K562 (cell line): ENCODE results near the gene PPP1CA. TPM values are rescaled to one million over a fixed set of nuclear protein-coding genes. Genes with fewer than 3 reads are reported as not detected.

Experiments used
- ATF1 ChIP-seq, 2 experiments: fragments of 450-650 bp in 1 of 2; IDR thresholded peaks; 2 replicates each; pipeline ENCODE4 v1.6.1; 2016; ENCODE audit warnings: missing compliant biosample characterization in 1 of 2, missing genetic modification characterization in 1 of 2
- CBFA2T2 ChIP-seq: fragments of 450-650 bp; conservative IDR thresholded peaks from 2 replicates; pipeline ENCODE4 v1.6.1; 2017; ENCODE audit warnings: mild to moderate bottlenecking
- GATA2 ChIP-seq: sonication (generic); formaldehyde crosslinking; IDR thresholded peaks from 2 replicates; pipeline ENCODE4 v1.4.0; 2020; ENCODE audit warnings: mild to moderate bottlenecking, missing genetic modification reagents
- HNRNPL ChIP-seq: fragments of 200-400 bp; formaldehyde crosslinking; IDR thresholded peaks from 2 replicates; pipeline ENCODE4 v1.6.1; 2017; ENCODE audit warnings: low read depth, mild to moderate bottlenecking, low read length
- MEF2A ChIP-seq: IDR thresholded peaks from 2 replicates; pipeline ENCODE4 v1.6.1; 2011; ENCODE audit warnings: low read depth, mild to moderate bottlenecking, low read length, moderate library complexity; ENCODE audit not compliant: control insufficient read depth
- MYBL2 ChIP-seq, 2 experiments: fragments of 450-650 bp in 1 of 2; sonication (generic) in 1 of 2; formaldehyde crosslinking in 1 of 2; IDR thresholded peaks; 2 replicates each; pipeline versions ENCODE4 v1.6.1 to v1.8.1; 2017 to 2022; ENCODE audit warnings: borderline replicate concordance in 1 of 2, inconsistent platforms in 1 of 2, low read depth in 1 of 2, mild to moderate bottlenecking in 1 of 2, missing genetic modification reagents in 1 of 2, moderate library complexity in 1 of 2
- NFE2 ChIP-seq: IDR thresholded peaks from 2 replicates; pipeline ENCODE4 v1.6.1; 2014; ENCODE audit warnings: antibody characterized with exemption, low read depth
- NR1H2 ChIP-seq: sonication (generic); formaldehyde crosslinking; IDR thresholded peaks from 2 replicates; pipeline ENCODE4 v1.4.0; 2020; ENCODE audit warnings: mild to moderate bottlenecking, missing genetic modification reagents
- NR2F6 ChIP-seq: fragments of 450-650 bp; formaldehyde crosslinking; IDR thresholded peaks from 2 replicates; pipeline ENCODE4 v1.4.0; 2020; ENCODE audit warnings: mild to moderate bottlenecking
- PML ChIP-seq: IDR thresholded peaks from 2 replicates; pipeline ENCODE4 v1.6.1; 2012; ENCODE audit warnings: low read length, inconsistent platforms
- POLR2AphosphoS2 ChIP-seq: IDR thresholded peaks from 2 replicates; pipeline ENCODE4 v1.6.1; 2012; ENCODE audit warnings: low read length, improper control_type of control experiment
- POLR3G ChIP-seq: IDR thresholded peaks from 2 replicates; pipeline ENCODE4 v1.6.1; 2011; ENCODE audit not compliant: insufficient read length, insufficient replicate concordance; ENCODE audit errors: extremely low read depth
- SIRT6 ChIP-seq: IDR thresholded peaks from one replicate; pipeline ENCODE4 v1.6.1; 2012; ENCODE audit warnings: low read depth, mild to moderate bottlenecking, control low read depth, inconsistent platforms, low read length, moderate library complexity
- TBP ChIP-seq: optimal IDR thresholded peaks from 2 replicates; pipeline ENCODE3; 2011; ENCODE audit warnings: low read depth, low read length, improper control_type of control experiment
- ZC3H8 ChIP-seq: fragments of 450-650 bp; IDR thresholded peaks from 2 replicates; pipeline ENCODE4 v1.6.1; 2017
- ZEB2 ChIP-seq: fragments of 450-650 bp; IDR thresholded peaks from 2 replicates; pipeline ENCODE4 v1.6.1; 2016
- ZNF121 ChIP-seq: sonication (generic); formaldehyde crosslinking; conservative IDR thresholded peaks from 2 replicates; pipeline ENCODE4 v1.8.0; 2022; ENCODE audit warnings: missing genetic modification reagents
- ZNF124 ChIP-seq: sonication (generic); formaldehyde crosslinking; IDR thresholded peaks from 2 replicates; pipeline ENCODE4 v1.8.1; 2022; ENCODE audit warnings: missing genetic modification reagents
- ZNF175 ChIP-seq: fragments of 200-800 bp; sonication (Bioruptor generic); IDR thresholded peaks from 2 replicates; pipeline ENCODE4 v1.6.1; 2016; ENCODE audit warnings: low read depth, mild to moderate bottlenecking, missing genetic modification characterization, missing compliant biosample characterization
- polyA plus RNA-seq, 8 experiments: library from polyadenylated mRNA; depleted of rRNA in 4 of 8; stranded (reverse) in 5 of 8; unstranded in 3 of 8; fragments of >200 nt; fragmentation: Nextera tagmentation in 2 of 8; fragmentation: Illumina TruSeq in 1 of 8; extraction: Ambion mirVana in 2 of 8; extraction: Trizol in 1 of 8; gene quantifications; 2 replicates each; pipeline versions ENCODE4 v1.2.1 to v1.2.3, GENCODE V29; 2011 to 2014; ENCODE audit warnings: inconsistent platforms in 1 of 8, missing spikeins in 1 of 8
- total RNA-seq, 7 experiments: library from RNA; depleted of rRNA in 6 of 7; stranded (reverse); fragments of >200 nt in 6 of 7; fragmentation: Illumina TruSeq in 2 of 7; extraction: Trizol in 2 of 7; gene quantifications; 2 replicates each; pipeline versions ENCODE4 v1.2.1 to v1.2.3, GENCODE V29; 2011 to 2021; ENCODE audit warnings: low replicate concordance in 1 of 7
- TF ChIP-seq, protein P1 (sequence below), 2 experiments: fragments of 250-450 bp in 1 of 2; fragments of 450-650 bp in 1 of 2; sonication (Bioruptor Pico) in 1 of 2; IDR thresholded peaks; 2 replicates each; pipeline versions ENCODE4 v1.6.1 to v1.8.0; 2016 to 2021; ENCODE audit warnings: mild to moderate bottlenecking in 2 of 2, moderate library complexity in 2 of 2, missing compliant biosample characterization in 1 of 2, missing genetic modification characterization in 1 of 2
- TF ChIP-seq, protein P2 (sequence below), 2 experiments: fragments of 450-650 bp; formaldehyde crosslinking in 1 of 2; IDR thresholded peaks; 2 replicates each; pipeline versions ENCODE4 v1.4.0 to v1.6.1; 2014 to 2020; ENCODE audit warnings: mild to moderate bottlenecking in 2 of 2, borderline replicate concordance in 1 of 2, low read depth in 1 of 2

The PPP1CA gene
- total and polyA plus RNA-seq, 9 of the 15 experiments (the other 6 are each of a cell fraction or from before 2014, with no cell fraction given): 18.2 to 242 (median 188) TPM

DNA sequence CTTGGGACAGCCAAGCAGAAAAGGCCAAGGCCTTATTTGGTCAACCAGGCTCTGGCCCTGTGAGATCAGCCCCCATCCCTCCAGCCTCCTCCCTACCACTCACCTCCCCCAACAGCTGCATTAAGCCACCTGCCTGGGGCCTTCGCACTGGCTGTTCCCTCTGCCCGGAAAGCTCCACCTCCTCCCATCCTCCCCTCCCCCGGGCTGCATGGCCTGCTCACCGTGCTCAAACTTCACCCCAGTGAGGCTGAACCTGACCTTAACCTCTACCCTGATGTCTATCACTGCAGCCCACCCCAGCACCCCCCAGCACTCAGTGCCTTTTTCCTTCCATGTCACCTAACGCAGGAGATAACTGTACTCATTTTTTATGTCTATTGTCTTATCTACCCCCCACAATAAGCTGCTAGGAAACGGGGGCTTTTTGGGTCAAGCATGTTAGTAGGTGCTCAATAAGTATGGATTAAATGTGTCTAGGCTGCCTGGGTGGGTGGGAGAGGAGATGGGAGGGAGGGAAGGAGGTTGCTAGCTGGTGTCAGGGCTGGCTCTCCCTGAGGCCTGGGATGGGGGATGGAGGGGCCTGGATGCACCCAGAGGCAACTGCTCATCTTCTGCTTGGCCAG is 34.9 kb upstream of the PPP1CA start (continued):
- TF ChIP-seq, protein P1, sequence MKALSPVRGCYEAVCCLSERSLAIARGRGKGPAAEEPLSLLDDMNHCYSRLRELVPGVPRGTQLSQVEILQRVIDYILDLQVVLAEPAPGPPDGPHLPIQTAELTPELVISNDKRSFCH (CRISPR knock-in tag; IDR thresholded peaks at IDR 0.05): no peak
- TF ChIP-seq, protein P1 (tag; IDR thresholded peaks at IDR 0.05): no peak
- TF ChIP-seq ZNF124 (no peak), POLR2AphosphoS2 (no peak; the same call in 1 of the 2 replicates), NR2F6 (no peak), NR1H2 (no peak), MEF2A (no peak), PML (no peak), TBP (no peak), GATA2 (CRISPR knock-in tag) (0 out of 2 replicates have a peak, but pooled peaks have one; percentile 30), SIRT6 (no peak), ZEB2 (peak; percentile 69; the same call in 1 of the 2 replicates), MYBL2 (IDR thresholded peaks at IDR 0.05; ENCODE audit: low read depth) (no peak), MYBL2 (CRISPR knock-in tag; IDR thresholded peaks at IDR 0.05; ENCODE audit: borderline replicate concordance) (no peak), CBFA2T2 (peak; percentile 2; the same call in 1 of the 2 replicates), ZC3H8 (0 out of 2 replicates have a peak, but pooled peaks have one; percentile 29), ZNF175 (no peak), HNRNPL (no peak), ATF1 (CRISPR knock-in tag; IDR thresholded peaks at IDR 0.05) (no peak), ATF1 (tag; IDR thresholded peaks at IDR 0.05) (no peak), POLR3G (no peak), NFE2 (no peak), ZNF121 (no peak)
- TF ChIP-seq, protein P2, sequence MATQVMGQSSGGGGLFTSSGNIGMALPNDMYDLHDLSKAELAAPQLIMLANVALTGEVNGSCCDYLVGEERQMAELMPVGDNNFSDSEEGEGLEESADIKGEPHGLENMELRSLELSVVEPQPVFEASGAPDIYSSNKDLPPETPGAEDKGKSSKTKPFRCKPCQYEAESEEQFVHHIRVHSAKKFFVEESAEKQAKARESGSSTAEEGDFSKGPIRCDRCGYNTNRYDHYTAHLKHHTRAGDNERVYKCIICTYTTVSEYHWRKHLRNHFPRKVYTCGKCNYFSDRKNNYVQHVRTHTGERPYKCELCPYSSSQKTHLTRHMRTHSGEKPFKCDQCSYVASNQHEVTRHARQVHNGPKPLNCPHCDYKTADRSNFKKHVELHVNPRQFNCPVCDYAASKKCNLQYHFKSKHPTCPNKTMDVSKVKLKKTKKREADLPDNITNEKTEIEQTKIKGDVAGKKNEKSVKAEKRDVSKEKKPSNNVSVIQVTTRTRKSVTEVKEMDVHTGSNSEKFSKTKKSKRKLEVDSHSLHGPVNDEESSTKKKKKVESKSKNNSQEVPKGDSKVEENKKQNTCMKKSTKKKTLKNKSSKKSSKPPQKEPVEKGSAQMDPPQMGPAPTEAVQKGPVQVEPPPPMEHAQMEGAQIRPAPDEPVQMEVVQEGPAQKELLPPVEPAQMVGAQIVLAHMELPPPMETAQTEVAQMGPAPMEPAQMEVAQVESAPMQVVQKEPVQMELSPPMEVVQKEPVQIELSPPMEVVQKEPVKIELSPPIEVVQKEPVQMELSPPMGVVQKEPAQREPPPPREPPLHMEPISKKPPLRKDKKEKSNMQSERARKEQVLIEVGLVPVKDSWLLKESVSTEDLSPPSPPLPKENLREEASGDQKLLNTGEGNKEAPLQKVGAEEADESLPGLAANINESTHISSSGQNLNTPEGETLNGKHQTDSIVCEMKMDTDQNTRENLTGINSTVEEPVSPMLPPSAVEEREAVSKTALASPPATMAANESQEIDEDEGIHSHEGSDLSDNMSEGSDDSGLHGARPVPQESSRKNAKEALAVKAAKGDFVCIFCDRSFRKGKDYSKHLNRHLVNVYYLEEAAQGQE (IDR thresholded peaks at IDR 0.05; ENCODE audit: borderline replicate concordance): 0 out of 2 replicates have a peak, but pooled peaks have one; percentile 9
- TF ChIP-seq, protein P2 (CRISPR knock-in tag; IDR thresholded peaks at IDR 0.05; ENCODE audit: low read depth): no peak
